WTC11 (cell line): ENCODE data around the gene STK35. TPM values are rescaled to one million over a fixed set of nuclear protein-coding genes. Genes with fewer than 3 reads are reported as not detected.
A peak's percentile ranks its signal among the peaks of the same experiment; 100 is the strongest.

Experiments
- ATAC-seq: fragments of 200-7000 bp; cut with Tn5 transposase; 2 replicates; pipeline ENCODE4 v1.10.0; 2021; ENCODE audit warnings: mild to moderate bottlenecking, moderate library complexity
- CTCF ChIA-PET: fragments of 300-600 bp; sonication (Branson Sonifier 250); formaldehyde crosslinking; loops from one replicate; lab custom pipeline; 2021; ENCODE audit warnings: antibody characterized with exemption; lab: Charles Lee
- POLR2A ChIA-PET: fragments of 350-600 bp; sonication (Branson Sonifier 250); formaldehyde crosslinking; loops from one replicate; lab custom pipeline; 2021; ENCODE audit warnings: antibody characterized with exemption; lab: Charles Lee
- DNase-seq: peaks from one replicate; pipeline ENCODE4 v3.0.0; 2021; ENCODE audit warnings: low spot score
- H3K27ac Mint-ChIP-seq: 2 replicates; pipeline ENCODE4 v1.8.0; 2021; ENCODE audit warnings: mixed read lengths
- H3K27me3 Mint-ChIP-seq: 2 replicates; pipeline ENCODE4 v1.8.0; 2021; ENCODE audit warnings: low read depth, mild to moderate bottlenecking, moderate library complexity, mixed read lengths
- H3K36me3 Mint-ChIP-seq: 2 replicates; pipeline ENCODE4 v1.8.0; 2021; ENCODE audit warnings: mixed read lengths
- H3K4me1 Mint-ChIP-seq: 2 replicates; pipeline ENCODE4 v1.8.0; 2022; ENCODE audit warnings: mixed read lengths
- H3K4me3 Mint-ChIP-seq: 2 replicates; pipeline ENCODE4 v1.8.0; 2021; ENCODE audit warnings: mild to moderate bottlenecking, moderate library complexity, mixed read lengths
- H3K9me3 Mint-ChIP-seq: 2 replicates; pipeline ENCODE4 v1.8.0; 2021; ENCODE audit warnings: mixed read lengths
- CREM ChIP-seq: sonication (generic); formaldehyde crosslinking; IDR thresholded peaks from 2 replicates; pipeline ENCODE4 v1.8.1; 2022; ENCODE audit warnings: mild to moderate bottlenecking, missing genetic modification reagents, moderate library complexity
- E2F4 ChIP-seq: sonication (generic); formaldehyde crosslinking; IDR thresholded peaks from 2 replicates; pipeline ENCODE4 v1.8.1; 2022; ENCODE audit warnings: low read depth, mild to moderate bottlenecking, moderate library complexity, missing genetic modification reagents, borderline replicate concordance
- ESRRA ChIP-seq: sonication (generic); formaldehyde crosslinking; IDR thresholded peaks from 2 replicates; pipeline ENCODE4 v1.8.1; 2022; ENCODE audit warnings: mild to moderate bottlenecking, missing genetic modification reagents, borderline replicate concordance
- ETV6 ChIP-seq: sonication (generic); formaldehyde crosslinking; IDR thresholded peaks from 2 replicates; pipeline ENCODE4 v1.8.1; 2022; ENCODE audit warnings: mild to moderate bottlenecking, missing genetic modification reagents
- GABPB1 ChIP-seq: sonication (generic); formaldehyde crosslinking; IDR thresholded peaks from 2 replicates; pipeline ENCODE4 v1.8.1; 2023; ENCODE audit warnings: mild to moderate bottlenecking, missing genetic modification reagents
- HMGA2 ChIP-seq: fragments of 250-450 bp; sonication (Bioruptor Pico); IDR thresholded peaks from 2 replicates; pipeline ENCODE4 v1.4.0; 2021; ENCODE audit warnings: mild to moderate bottlenecking, moderate library complexity
- IRF1 ChIP-seq: sonication (generic); formaldehyde crosslinking; IDR thresholded peaks from 2 replicates; pipeline ENCODE4 v1.8.0; 2023; ENCODE audit warnings: missing genetic modification reagents
- MXD4 ChIP-seq: fragments of 250-450 bp; sonication (Bioruptor Pico); IDR thresholded peaks from 2 replicates; pipeline ENCODE4 v1.8.0; 2021; ENCODE audit warnings: mild to moderate bottlenecking, moderate library complexity, borderline replicate concordance
- NR2C2 ChIP-seq: sonication (generic); formaldehyde crosslinking; IDR thresholded peaks from 2 replicates; pipeline ENCODE4 v1.8.0; 2022; ENCODE audit warnings: mild to moderate bottlenecking, missing genetic modification reagents
- NR3C1 ChIP-seq: sonication (generic); formaldehyde crosslinking; conservative IDR thresholded peaks from 2 replicates; pipeline ENCODE4 v1.8.1; 2023; ENCODE audit warnings: low read depth, mild to moderate bottlenecking, missing genetic modification reagents
- PREB ChIP-seq: sonication (generic); formaldehyde crosslinking; IDR thresholded peaks from 2 replicates; pipeline ENCODE4 v1.8.1; 2022; ENCODE audit warnings: mild to moderate bottlenecking, missing genetic modification reagents, moderate library complexity, borderline replicate concordance
- RORB ChIP-seq: fragments of 250-450 bp; sonication (Bioruptor Pico); IDR thresholded peaks from 2 replicates; pipeline ENCODE4 v1.9.0; 2021; ENCODE audit warnings: mild to moderate bottlenecking
- SMAD4 ChIP-seq: sonication (generic); formaldehyde crosslinking; IDR thresholded peaks from 2 replicates; pipeline ENCODE4 v1.8.0; 2022; ENCODE audit warnings: mild to moderate bottlenecking, missing genetic modification reagents
- total RNA-seq: library from RNA; stranded (reverse); gene quantifications from 3 replicates; pipeline ENCODE4 v1.2.3, GENCODE V29; 2021
- TF ChIP-seq, protein P1 (sequence below): fragments of 250-450 bp; sonication (Bioruptor Pico); IDR thresholded peaks from 2 replicates; pipeline ENCODE4 v1.9.0; 2021; ENCODE audit warnings: moderate library complexity, mild to moderate bottlenecking, inconsistent platforms, borderline replicate concordance
- TF ChIP-seq, protein P2 (sequence below): fragments of 250-450 bp; sonication (Bioruptor Pico); IDR thresholded peaks from 2 replicates; pipeline ENCODE4 v1.9.0; 2021; ENCODE audit warnings: mild to moderate bottlenecking, borderline replicate concordance

The STK35 gene
- total RNA-seq, 1 experiment from 2014 or later, result 37.2 TPM

DNA sequence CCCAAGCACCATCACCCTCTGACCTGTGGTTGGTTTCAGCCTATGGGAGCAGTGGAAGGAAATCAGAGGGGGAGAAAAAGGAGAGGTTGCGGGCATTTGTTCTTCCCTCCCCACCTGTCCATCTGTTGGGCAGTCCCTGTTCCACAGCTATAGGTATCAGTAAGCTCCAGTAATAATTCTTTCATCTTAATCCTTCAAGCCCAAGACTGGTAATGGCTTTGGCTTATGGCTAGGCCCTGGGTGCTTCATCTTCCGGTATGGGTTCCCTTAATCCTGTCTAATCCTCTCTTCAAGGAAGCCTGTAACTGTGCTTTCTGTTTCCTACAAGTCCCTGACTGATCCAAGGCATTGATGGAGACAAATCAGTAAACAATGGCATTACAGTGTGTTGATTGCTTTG lies 42.2 kb upstream of the STK35 start:
- Mint-ChIP-seq H3K4me1 (no peaks in the 10 kb centered on the region), H3K4me3 (no peak overlapping the region), H3K27me3 (peaks cover 9% of the 10 kb centered on the region), H3K27ac (no peak overlapping the region), H3K9me3 (peaks cover 14% of the 10 kb centered on the region), H3K36me3 (no peaks in the 10 kb centered on the region)
- DNase-seq, result no peak
- no peak for TF ChIP-seq RORB
- TF ChIP-seq HMGA2 (CRISPR knock-in tag), result no peak
- no peak for TF ChIP-seq NR3C1 (CRISPR knock-in tag)
- no peak for TF ChIP-seq SMAD4 (CRISPR knock-in tag)
- TF ChIP-seq NR2C2 (CRISPR knock-in tag), result no peak
- TF ChIP-seq, protein P1, sequence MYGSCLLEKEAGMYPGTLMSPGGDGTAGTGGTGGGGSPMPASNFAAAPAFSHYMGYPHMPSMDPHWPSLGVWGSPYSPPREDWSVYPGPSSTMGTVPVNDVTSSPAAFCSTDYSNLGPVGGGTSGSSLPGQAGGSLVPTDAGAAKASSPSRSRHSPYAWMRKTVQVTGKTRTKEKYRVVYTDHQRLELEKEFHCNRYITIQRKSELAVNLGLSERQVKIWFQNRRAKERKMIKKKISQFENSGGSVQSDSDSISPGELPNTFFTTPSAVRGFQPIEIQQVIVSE, result no peak
- no peak for TF ChIP-seq IRF1
- no peak for TF ChIP-seq PREB (CRISPR knock-in tag)
- no peak for TF ChIP-seq MXD4
- no peak for TF ChIP-seq ETV6 (CRISPR knock-in tag)
- no peak for TF ChIP-seq E2F4 (CRISPR knock-in tag)
- CTCF ChIA-PET, result no interaction called here
- ATAC-seq, result no peak
- POLR2A ChIA-PET, result no interaction called here

GRCh38 chr20:2065099-2065498 lies 36.5 kb upstream of the STK35 start:
- TF ChIP-seq NR2C2 (CRISPR knock-in tag) (no peak), CREM (no peak)
- TF ChIP-seq, all 79 proteins: peak for 0
- peaks cover 19% of the 10 kb centered on the region for H3K27me3 Mint-ChIP-seq
- no peaks in the 10 kb centered on the region for H3K4me1 Mint-ChIP-seq
- DNase-seq (no peak), ATAC-seq (no peak)
- no peak overlapping the region for H3K4me3 Mint-ChIP-seq
- H3K27ac Mint-ChIP-seq, result no peak overlapping the region
- H3K9me3 Mint-ChIP-seq, result no peaks in the 10 kb centered on the region
- ChIA-PET CTCF (no interaction called here), POLR2A (no interaction called here)
- H3K36me3 Mint-ChIP-seq, result no peaks in the 10 kb centered on the region

DNA sequence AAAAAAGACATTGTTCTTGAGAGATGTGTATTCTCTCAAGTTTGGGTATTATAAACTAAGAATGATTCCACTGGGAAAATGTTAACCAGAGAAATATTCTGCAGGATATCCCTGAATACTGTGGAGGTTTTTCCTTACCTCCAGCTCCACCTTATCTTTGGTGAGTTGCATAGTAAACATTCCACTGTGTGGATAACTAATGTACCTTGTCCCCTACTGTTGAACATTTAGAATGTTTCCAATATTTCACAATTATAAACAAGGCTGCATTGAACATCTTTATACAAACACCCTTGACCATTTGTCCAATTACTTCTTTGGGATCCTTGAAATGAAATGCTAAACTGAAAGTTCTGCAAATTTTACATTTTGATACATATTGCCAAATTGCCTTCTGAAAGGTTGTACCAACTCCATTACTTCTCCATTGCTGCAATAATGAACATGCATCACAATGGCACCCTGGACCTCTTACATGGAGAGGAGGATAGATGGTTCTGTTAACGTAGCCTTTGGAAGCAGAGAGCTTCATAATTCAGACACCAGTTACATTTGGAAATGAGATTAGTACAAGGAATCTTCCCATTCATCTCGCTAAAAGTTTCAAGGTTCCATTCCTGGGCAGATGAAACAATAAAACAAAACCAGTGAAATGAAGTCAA lies 35.0 kb upstream of the STK35 start:
- ATAC-seq, result no peak
- CTCF ChIA-PET, result no interaction called here
- DNase-seq, result no peak
- H3K36me3 Mint-ChIP-seq, result no peaks in the 10 kb centered on the region
- H3K27me3 Mint-ChIP-seq, result peaks cover 22% of the 10 kb centered on the region
- no peaks in the 10 kb centered on the region for H3K4me1 Mint-ChIP-seq
- no peak overlapping the region for H3K27ac Mint-ChIP-seq
- H3K4me3 Mint-ChIP-seq, result no peak overlapping the region
- TF ChIP-seq, protein P2, sequence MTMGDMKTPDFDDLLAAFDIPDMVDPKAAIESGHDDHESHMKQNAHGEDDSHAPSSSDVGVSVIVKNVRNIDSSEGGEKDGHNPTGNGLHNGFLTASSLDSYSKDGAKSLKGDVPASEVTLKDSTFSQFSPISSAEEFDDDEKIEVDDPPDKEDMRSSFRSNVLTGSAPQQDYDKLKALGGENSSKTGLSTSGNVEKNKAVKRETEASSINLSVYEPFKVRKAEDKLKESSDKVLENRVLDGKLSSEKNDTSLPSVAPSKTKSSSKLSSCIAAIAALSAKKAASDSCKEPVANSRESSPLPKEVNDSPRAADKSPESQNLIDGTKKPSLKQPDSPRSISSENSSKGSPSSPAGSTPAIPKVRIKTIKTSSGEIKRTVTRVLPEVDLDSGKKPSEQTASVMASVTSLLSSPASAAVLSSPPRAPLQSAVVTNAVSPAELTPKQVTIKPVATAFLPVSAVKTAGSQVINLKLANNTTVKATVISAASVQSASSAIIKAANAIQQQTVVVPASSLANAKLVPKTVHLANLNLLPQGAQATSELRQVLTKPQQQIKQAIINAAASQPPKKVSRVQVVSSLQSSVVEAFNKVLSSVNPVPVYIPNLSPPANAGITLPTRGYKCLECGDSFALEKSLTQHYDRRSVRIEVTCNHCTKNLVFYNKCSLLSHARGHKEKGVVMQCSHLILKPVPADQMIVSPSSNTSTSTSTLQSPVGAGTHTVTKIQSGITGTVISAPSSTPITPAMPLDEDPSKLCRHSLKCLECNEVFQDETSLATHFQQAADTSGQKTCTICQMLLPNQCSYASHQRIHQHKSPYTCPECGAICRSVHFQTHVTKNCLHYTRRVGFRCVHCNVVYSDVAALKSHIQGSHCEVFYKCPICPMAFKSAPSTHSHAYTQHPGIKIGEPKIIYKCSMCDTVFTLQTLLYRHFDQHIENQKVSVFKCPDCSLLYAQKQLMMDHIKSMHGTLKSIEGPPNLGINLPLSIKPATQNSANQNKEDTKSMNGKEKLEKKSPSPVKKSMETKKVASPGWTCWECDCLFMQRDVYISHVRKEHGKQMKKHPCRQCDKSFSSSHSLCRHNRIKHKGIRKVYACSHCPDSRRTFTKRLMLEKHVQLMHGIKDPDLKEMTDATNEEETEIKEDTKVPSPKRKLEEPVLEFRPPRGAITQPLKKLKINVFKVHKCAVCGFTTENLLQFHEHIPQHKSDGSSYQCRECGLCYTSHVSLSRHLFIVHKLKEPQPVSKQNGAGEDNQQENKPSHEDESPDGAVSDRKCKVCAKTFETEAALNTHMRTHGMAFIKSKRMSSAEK, result no peak
- TF ChIP-seq ESRRA (no peak), GABPB1 (peak; percentile 35; the same call in 1 of the 2 replicates)
- POLR2A ChIA-PET, result interaction anchor here (0.6 kb wide), 1 partner anchor 732 kb away, joined by 5 read pairs; no protein-coding TSS in a partner anchor
- no peaks in the 10 kb centered on the region for H3K9me3 Mint-ChIP-seq
